Mucosa of descending colon (tissue), 3 donors: Measurements from ENCODE around the gene FST. TPM values are rescaled to one million over a fixed set of nuclear protein-coding genes. Genes with fewer than 3 reads are reported as not detected.

Experiments
- ATAC-seq: fragments of 200-7000 bp; cut with Tn5 transposase; one replicate; pipeline ENCODE4 v1.9.1; 2020; ENCODE audit warnings: mild to moderate bottlenecking, moderate library complexity
- DNase-seq, 3 donors: peaks; one replicate each; pipeline ENCODE4 v3.0.0-alpha.2; 2020
- H3K36me3 ChIP-seq: fragments of 200-600 bp; one replicate; pipeline ENCODE4 v1.8.0; 2021; ENCODE audit warnings: low read depth, mild to moderate bottlenecking
- H3K4me1 ChIP-seq: fragments of 200-600 bp; one replicate; pipeline ENCODE4 v1.8.0; 2021; ENCODE audit warnings: low read depth, mild to moderate bottlenecking
- H3K4me3 ChIP-seq: fragments of 200-600 bp; one replicate; pipeline ENCODE4 v1.8.0; 2021; ENCODE audit warnings: mild to moderate bottlenecking
- H3K9me3 ChIP-seq: fragments of 200-600 bp; one replicate; pipeline ENCODE4 v1.8.0; 2021; ENCODE audit warnings: mild to moderate bottlenecking
- CTCF ChIP-seq: fragments of 200-600 bp; IDR thresholded peaks from one replicate; pipeline ENCODE4 v1.8.0; 2022; ENCODE audit warnings: antibody characterized with exemption, mild to moderate bottlenecking
- intact Hi-C, 2 donors: fragments of 100-400 bp; cut with DNase I in 1 of 2; cut with micrococcal nuclease in 1 of 2; formaldehyde crosslinking; loops; one replicate each; pipeline versions ENCODE4 v1.11.0 to v1.11.1; 2022; cut with DNase I, micrococcal nuclease
- total RNA-seq, 3 donors: library from RNA; stranded (reverse); fragmentation: NEBNext Ultra II Directional in 2 of 3; extraction: Animal tissue kit (Norgen Biotek cat#: 25700) in 2 of 3; gene quantifications; one replicate each; pipeline versions ENCODE4 v1.2.1 to v1.2.4, GENCODE V29; 2021 to 2023
- donor health status: DM: no; HTN: no; CAD: no; lungs with moderate emphysema.
- donor health status: DM: no; HTN: no; CAD: no.
- donor health status: DM: no; HTN: yes; CAD: no.

Gene FST
- total RNA-seq, 3 donors from 2014 or later: 0.81 to 11.5 (median 2.8) TPM

GRCh38 chr5:53507013-53507412 lies 26.6 kb downstream of the FST start:
- ATAC-seq (no peak), DNase-seq (no peak)
- no peak for TF ChIP-seq CTCF
- H3K9me3 ChIP-seq: peaks cover 4% of the 10 kb centered on the region
- H3K4me1 ChIP-seq: no peaks in the 10 kb centered on the region
- H3K4me3 ChIP-seq: no peak overlapping the region
- no peaks in the 10 kb centered on the region for H3K36me3 ChIP-seq
- intact Hi-C loops: no loop called here

DNA sequence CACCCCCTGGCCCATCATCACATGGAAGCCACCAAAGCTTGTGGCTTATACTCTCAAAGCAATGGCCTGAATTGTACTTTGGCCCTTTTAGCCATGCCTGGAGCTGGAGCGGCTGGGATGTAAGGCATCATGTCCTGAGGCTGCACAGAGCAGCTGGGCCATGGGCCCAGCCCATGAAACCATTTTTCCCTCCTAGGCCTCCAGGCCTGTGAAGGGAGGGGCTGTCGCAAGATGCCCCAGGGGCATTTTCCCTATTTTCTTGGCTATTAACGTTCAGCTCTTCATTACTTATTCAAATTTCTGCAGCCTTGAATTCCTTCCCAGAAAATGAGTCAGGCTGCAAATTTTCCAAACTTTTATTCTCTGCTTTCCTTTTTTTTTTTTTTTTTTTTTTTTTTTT lies 27.7 kb downstream of the FST start:
- no peak for TF ChIP-seq CTCF
- intact Hi-C loops: no loop called here

DNA sequence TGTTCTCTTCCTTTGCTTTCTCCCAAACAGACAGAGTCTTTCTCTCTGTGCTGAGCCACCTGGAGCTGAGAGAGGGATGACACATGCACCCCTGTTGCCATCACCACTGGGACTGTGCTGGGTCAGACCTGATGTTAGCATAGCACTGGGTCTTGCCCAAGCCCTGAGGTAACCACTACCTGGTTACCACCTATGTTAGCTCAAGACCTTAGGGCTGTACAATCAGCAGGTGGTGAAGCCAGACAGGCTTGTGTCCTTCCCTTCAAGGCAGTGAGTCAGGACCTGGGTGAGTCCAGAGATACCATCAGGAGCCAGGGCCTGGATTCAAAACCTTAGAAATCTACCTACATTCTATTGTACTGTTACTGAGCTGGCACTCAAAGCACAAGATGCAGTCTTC lies 32.1 kb downstream of the FST start:
- ATAC-seq: no peak
- no peak for TF ChIP-seq CTCF
- intact Hi-C loops: no loop called here
- Histone ChIP-seq H3K9me3 (peaks cover 4% of the 10 kb centered on the region), H3K36me3 (no peaks in the 10 kb centered on the region), H3K4me1 (no peaks in the 10 kb centered on the region), H3K4me3 (no peak overlapping the region)
- DNase-seq: no peak

More for the DNA sequence above, 27.7 kb downstream of the FST start:
- Histone ChIP-seq H3K36me3 (no peaks in the 10 kb centered on the region), H3K9me3 (peaks cover 4% of the 10 kb centered on the region), H3K4me1 (no peaks in the 10 kb centered on the region), H3K4me3 (no peak overlapping the region)
- DNase-seq (no peak), ATAC-seq (no peak)

- Histone ChIP-seq H3K9me3 (no peaks in the 10 kb centered on the region), H3K4me3 (no peak overlapping the region), H3K36me3 (no peaks in the 10 kb centered on the region), H3K4me1 (no peaks in the 10 kb centered on the region)
- intact Hi-C loops: no loop called here
- TF ChIP-seq CTCF: no peak
- ATAC-seq (no peak), DNase-seq (no peak)
These were observed 35.6 kb downstream of the FST start for GRCh38 chr5:53515988-53516387.

GRCh38 chr5:53520813-53521212 lies 40.4 kb downstream of the FST start:
- intact Hi-C loops: no loop called here
- ATAC-seq (no peak), DNase-seq (no peak)
- Histone ChIP-seq H3K9me3 (peaks cover 4% of the 10 kb centered on the region), H3K4me3 (no peak overlapping the region), H3K36me3 (no peaks in the 10 kb centered on the region), H3K4me1 (no peaks in the 10 kb centered on the region)
- TF ChIP-seq CTCF: no peak

Other genes starting within 250 kb of the FST start
- gene NDUFS4, start 80.0 kb downstream of the FST start, total RNA-seq: 10 to 100 TPM; 83.6 to 96.6 (median 84.9) TPM